Neural cell (in vitro differentiated cells): ENCODE data around the gene GPC5. TPM values are rescaled to one million over a fixed set of nuclear protein-coding genes. Genes with fewer than 3 reads are reported as not detected.

Source experiments
- H2AFZ ChIP-seq: fragments of 200-600, 300-800 bp; sonication (generic), shearing (Covaris generic); 2 replicates; pipeline ENCODE4 v1.6.0; 2014; ENCODE audit warnings: low read depth, mild to moderate bottlenecking, antibody characterized with exemption, low read length, moderate library complexity
- H3F3A ChIP-seq: fragments of 200-600 bp; shearing (Covaris generic); 2 replicates; pipeline ENCODE4 v1.6.1; 2016; ENCODE audit warnings: mild to moderate bottlenecking, moderate library complexity, mixed read lengths, antibody characterized with exemption, low read length; ENCODE audit not compliant: insufficient read depth, poor library complexity, severe bottlenecking
- H3K27ac ChIP-seq: fragments of 200-600, 300-800 bp; sonication (generic), shearing (Covaris generic); 2 replicates; pipeline ENCODE4 v1.5.1; 2014; ENCODE audit warnings: mild to moderate bottlenecking, low read length, moderate library complexity
- H3K27me3 ChIP-seq: fragments of 300-800, 200-600 bp; sonication (generic), shearing (Covaris generic); 2 replicates; pipeline ENCODE4 v1.6.0; 2014; ENCODE audit warnings: mild to moderate bottlenecking, low read depth, low read length, moderate library complexity; ENCODE audit not compliant: insufficient read depth
- H3K36me3 ChIP-seq: fragments of 300-800, 200-600 bp; sonication (generic), shearing (Covaris generic); 2 replicates; pipeline ENCODE4 v1.5.1; 2014; ENCODE audit warnings: mild to moderate bottlenecking, antibody characterized with exemption, low read length, moderate library complexity; ENCODE audit not compliant: insufficient read depth
- H3K4me2 ChIP-seq: fragments of 300-800, 200-600 bp; sonication (generic), shearing (Covaris generic); 2 replicates; pipeline ENCODE4 v1.6.0; 2014; ENCODE audit warnings: mild to moderate bottlenecking, low read length
- H3K4me3 ChIP-seq: fragments of 300-800, 200-600 bp; sonication (generic), shearing (Covaris generic); 2 replicates; pipeline ENCODE4 v1.5.1; 2014; ENCODE audit warnings: mild to moderate bottlenecking, low read length, moderate library complexity
- H3K79me2 ChIP-seq: fragments of 200-600 bp; shearing (Covaris generic); replicated peaks from 2 replicates; pipeline ENCODE4 v1.6.0; 2014; ENCODE audit warnings: mild to moderate bottlenecking, low read length, moderate library complexity; ENCODE audit not compliant: insufficient read depth
- H3K9ac ChIP-seq: fragments of 300-800, 200-600 bp; sonication (generic), shearing (Covaris generic); 2 replicates; pipeline ENCODE4 v1.6.1; 2016; ENCODE audit warnings: mild to moderate bottlenecking, low read length, mixed read lengths
- H3K9me2 ChIP-seq: fragments of 200-600 bp; shearing (Covaris generic); 2 replicates; pipeline ENCODE4 v1.6.1; 2016; ENCODE audit warnings: mild to moderate bottlenecking, low read length, mixed read lengths; ENCODE audit not compliant: insufficient read depth
- H3K9me3 ChIP-seq: fragments of 200-600, 300-800 bp; sonication (generic), shearing (Covaris generic); 2 replicates; pipeline ENCODE4 v1.6.1; 2016; ENCODE audit warnings: mild to moderate bottlenecking, mixed run types, low read length, moderate library complexity, mixed read lengths
- H4K20me1 ChIP-seq: fragments of 200-600 bp; shearing (Covaris generic); 2 replicates; pipeline ENCODE4 v1.6.1; 2016; ENCODE audit warnings: mild to moderate bottlenecking, mixed run types; ENCODE audit not compliant: insufficient read depth
- EP300 ChIP-seq: fragments of 450-650 bp; conservative IDR thresholded peaks from 2 replicates; pipeline ENCODE4 v1.6.1; 2014; ENCODE audit warnings: antibody characterized with exemption, mild to moderate bottlenecking, moderate library complexity; ENCODE audit not compliant: poor library complexity, severe bottlenecking
- EZH2 ChIP-seq: fragments of 200-600, 300-800 bp; shearing (Covaris generic), sonication (generic); IDR thresholded peaks from 2 replicates; pipeline ENCODE4 v1.6.1; 2014; ENCODE audit warnings: antibody characterized with exemption, low read length, borderline replicate concordance, mild to moderate bottlenecking; ENCODE audit not compliant: insufficient read depth, poor library complexity, severe bottlenecking
- MXI1 ChIP-seq: fragments of 450-650 bp; conservative IDR thresholded peaks from 2 replicates; pipeline ENCODE4 v1.6.1; 2014; ENCODE audit warnings: antibody characterized with exemption, mild to moderate bottlenecking; ENCODE audit not compliant: poor library complexity, severe bottlenecking
- POLR2AphosphoS5 ChIP-seq: IDR thresholded peaks from 2 replicates; pipeline ENCODE4 v1.6.1; 2012
- RAD21 ChIP-seq: fragments of 450-650 bp; conservative IDR thresholded peaks from 2 replicates; pipeline ENCODE4 v1.6.1; 2014; ENCODE audit warnings: antibody characterized with exemption, mild to moderate bottlenecking, moderate library complexity
- SMC3 ChIP-seq: fragments of 450-650 bp; conservative IDR thresholded peaks from 2 replicates; pipeline ENCODE4 v1.6.1; 2014; ENCODE audit warnings: antibody characterized with exemption, mild to moderate bottlenecking, moderate library complexity; ENCODE audit not compliant: poor library complexity
- TAF1 ChIP-seq: IDR thresholded peaks from 2 replicates; pipeline ENCODE4 v1.6.1; 2012; ENCODE audit warnings: low read depth
- polyA plus RNA-seq: library from polyadenylated mRNA; depleted of rRNA; stranded (reverse); fragments of >200 nt; gene quantifications from 2 replicates; pipeline ENCODE4 v1.2.3, GENCODE V29; 2014
- TF ChIP-seq, protein P1 (sequence below): fragments of 450-650 bp; IDR thresholded peaks from 2 replicates; pipeline ENCODE4 v1.5.1; 2014; ENCODE audit warnings: antibody characterized with exemption, mild to moderate bottlenecking, moderate library complexity; ENCODE audit not compliant: poor library complexity, severe bottlenecking
- TF ChIP-seq, protein P2 (sequence below): IDR thresholded peaks from 2 replicates; pipeline ENCODE4 v1.6.1; 2012; ENCODE audit warnings: borderline replicate concordance

The GPC5 gene
- polyA plus RNA-seq, 1 donor from 2014 or later = 5.0 TPM

DNA sequence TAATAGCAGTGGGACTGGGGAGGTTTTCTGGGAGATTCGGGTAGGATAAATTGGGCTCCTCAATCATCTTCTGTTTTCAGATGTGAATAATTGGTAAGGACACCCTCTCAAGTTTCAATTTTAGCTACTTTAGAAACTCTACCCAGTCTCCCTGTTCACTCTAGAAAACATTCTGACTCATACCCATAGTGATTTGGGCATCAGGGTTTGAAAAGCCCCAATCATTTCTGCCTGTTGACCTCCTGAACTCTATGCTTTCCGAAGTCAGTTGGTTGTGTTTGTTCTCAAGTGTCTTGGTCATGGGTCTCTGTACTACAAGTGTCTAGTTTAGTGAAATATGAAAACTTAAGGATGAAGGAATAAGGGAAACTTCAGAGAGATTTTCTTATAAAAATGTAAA lies 916.8 kb downstream of the GPC5 start:
- TF ChIP-seq, protein P1, sequence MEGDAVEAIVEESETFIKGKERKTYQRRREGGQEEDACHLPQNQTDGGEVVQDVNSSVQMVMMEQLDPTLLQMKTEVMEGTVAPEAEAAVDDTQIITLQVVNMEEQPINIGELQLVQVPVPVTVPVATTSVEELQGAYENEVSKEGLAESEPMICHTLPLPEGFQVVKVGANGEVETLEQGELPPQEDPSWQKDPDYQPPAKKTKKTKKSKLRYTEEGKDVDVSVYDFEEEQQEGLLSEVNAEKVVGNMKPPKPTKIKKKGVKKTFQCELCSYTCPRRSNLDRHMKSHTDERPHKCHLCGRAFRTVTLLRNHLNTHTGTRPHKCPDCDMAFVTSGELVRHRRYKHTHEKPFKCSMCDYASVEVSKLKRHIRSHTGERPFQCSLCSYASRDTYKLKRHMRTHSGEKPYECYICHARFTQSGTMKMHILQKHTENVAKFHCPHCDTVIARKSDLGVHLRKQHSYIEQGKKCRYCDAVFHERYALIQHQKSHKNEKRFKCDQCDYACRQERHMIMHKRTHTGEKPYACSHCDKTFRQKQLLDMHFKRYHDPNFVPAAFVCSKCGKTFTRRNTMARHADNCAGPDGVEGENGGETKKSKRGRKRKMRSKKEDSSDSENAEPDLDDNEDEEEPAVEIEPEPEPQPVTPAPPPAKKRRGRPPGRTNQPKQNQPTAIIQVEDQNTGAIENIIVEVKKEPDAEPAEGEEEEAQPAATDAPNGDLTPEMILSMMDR = no peak
- no peak for TF ChIP-seq POLR2AphosphoS5
- TF ChIP-seq EP300 = no peak
- TF ChIP-seq MXI1 = no peak
- no peak for TF ChIP-seq SMC3
- TF ChIP-seq, protein P2, sequence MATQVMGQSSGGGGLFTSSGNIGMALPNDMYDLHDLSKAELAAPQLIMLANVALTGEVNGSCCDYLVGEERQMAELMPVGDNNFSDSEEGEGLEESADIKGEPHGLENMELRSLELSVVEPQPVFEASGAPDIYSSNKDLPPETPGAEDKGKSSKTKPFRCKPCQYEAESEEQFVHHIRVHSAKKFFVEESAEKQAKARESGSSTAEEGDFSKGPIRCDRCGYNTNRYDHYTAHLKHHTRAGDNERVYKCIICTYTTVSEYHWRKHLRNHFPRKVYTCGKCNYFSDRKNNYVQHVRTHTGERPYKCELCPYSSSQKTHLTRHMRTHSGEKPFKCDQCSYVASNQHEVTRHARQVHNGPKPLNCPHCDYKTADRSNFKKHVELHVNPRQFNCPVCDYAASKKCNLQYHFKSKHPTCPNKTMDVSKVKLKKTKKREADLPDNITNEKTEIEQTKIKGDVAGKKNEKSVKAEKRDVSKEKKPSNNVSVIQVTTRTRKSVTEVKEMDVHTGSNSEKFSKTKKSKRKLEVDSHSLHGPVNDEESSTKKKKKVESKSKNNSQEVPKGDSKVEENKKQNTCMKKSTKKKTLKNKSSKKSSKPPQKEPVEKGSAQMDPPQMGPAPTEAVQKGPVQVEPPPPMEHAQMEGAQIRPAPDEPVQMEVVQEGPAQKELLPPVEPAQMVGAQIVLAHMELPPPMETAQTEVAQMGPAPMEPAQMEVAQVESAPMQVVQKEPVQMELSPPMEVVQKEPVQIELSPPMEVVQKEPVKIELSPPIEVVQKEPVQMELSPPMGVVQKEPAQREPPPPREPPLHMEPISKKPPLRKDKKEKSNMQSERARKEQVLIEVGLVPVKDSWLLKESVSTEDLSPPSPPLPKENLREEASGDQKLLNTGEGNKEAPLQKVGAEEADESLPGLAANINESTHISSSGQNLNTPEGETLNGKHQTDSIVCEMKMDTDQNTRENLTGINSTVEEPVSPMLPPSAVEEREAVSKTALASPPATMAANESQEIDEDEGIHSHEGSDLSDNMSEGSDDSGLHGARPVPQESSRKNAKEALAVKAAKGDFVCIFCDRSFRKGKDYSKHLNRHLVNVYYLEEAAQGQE = no peak
- TF ChIP-seq RAD21 = no peak
- no peak for TF ChIP-seq EZH2
- no peak for TF ChIP-seq TAF1

GRCh38 chr13:92316030-92316429 lies 917.6 kb downstream of the GPC5 start:
- H3K4me2 ChIP-seq = no peak overlapping the region
- no peak overlapping the region for H3K27ac ChIP-seq
- H3K9ac ChIP-seq = no peak overlapping the region
- no peaks in the 10 kb centered on the region for H4K20me1 ChIP-seq
- H3F3A ChIP-seq = no peaks in the 10 kb centered on the region
- TF ChIP-seq, protein P1 = no peak
- TF ChIP-seq SMC3 = no peak
- TF ChIP-seq, protein P2 = no peak
- TF ChIP-seq RAD21 = no peak
- no peak for TF ChIP-seq EZH2
- TF ChIP-seq TAF1 = no peak
- no peak for TF ChIP-seq MXI1
- no peak for TF ChIP-seq EP300
- TF ChIP-seq POLR2AphosphoS5 = no peak
- no peak overlapping the region for H2AFZ ChIP-seq
- H3K4me3 ChIP-seq = no peak overlapping the region
- H3K36me3 ChIP-seq = no peaks in the 10 kb centered on the region
- no peaks in the 10 kb centered on the region for H3K9me2 ChIP-seq
- no peaks in the 10 kb centered on the region for H3K79me2 ChIP-seq
- no peaks in the 10 kb centered on the region for H3K27me3 ChIP-seq
- no peaks in the 10 kb centered on the region for H3K9me3 ChIP-seq

More for the DNA sequence above, 916.8 kb downstream of the GPC5 start:
- Histone ChIP-seq H3K4me2 (no peak overlapping the region), H3K4me3 (no peak overlapping the region), H3K9me3 (no peaks in the 10 kb centered on the region), H3K9ac (no peak overlapping the region), H3K27me3 (no peaks in the 10 kb centered on the region), H3K79me2 (no peaks in the 10 kb centered on the region), H3K27ac (no peak overlapping the region), H2AFZ (no peak overlapping the region), H3F3A (no peaks in the 10 kb centered on the region), H3K36me3 (no peaks in the 10 kb centered on the region), H4K20me1 (no peaks in the 10 kb centered on the region), H3K9me2 (no peaks in the 10 kb centered on the region)
